Activated T-cell treated with anti-CD3 and anti-CD28 coated beads, Interleukin-2, amount 50 U/mL, for 4 hours (primary cell): Measurements from ENCODE around the gene USP3. TPM values are rescaled to one million over a fixed set of nuclear protein-coding genes. Genes with fewer than 3 reads are reported as not detected.
A peak's percentile ranks its signal among the peaks of the same experiment; 100 is the strongest.
"Not testable (repeated sequence)": the region's sequence is repeated elsewhere in the genome, so short reads cannot be mapped to it uniquely, and the experiment has no call there.

ENCODE experiments used
- ATAC-seq, 2 donors: fragments of 200-7000 bp; cut with Tn5 transposase; one replicate each; pipeline ENCODE4 v1.10.0; 2021
- DNase-seq: peaks from one replicate; pipeline ENCODE4 v3.0.0-alpha.2; 2020
- H3K27me3 Mint-ChIP-seq: one replicate; pipeline ENCODE4 v1.8.0; 2021; ENCODE audit warnings: low read depth, mixed read lengths
- H3K36me3 Mint-ChIP-seq: one replicate; pipeline ENCODE4 v1.8.0; 2022; ENCODE audit warnings: mixed read lengths; ENCODE audit not compliant: insufficient read depth
- H3K4me1 Mint-ChIP-seq: one replicate; pipeline ENCODE4 v1.8.0; 2021; ENCODE audit warnings: low read depth, mixed read lengths
- H3K4me3 Mint-ChIP-seq: one replicate; pipeline ENCODE4 v1.8.0; 2021; ENCODE audit warnings: mild to moderate bottlenecking, moderate library complexity, mixed read lengths
- H3K9me3 Mint-ChIP-seq: one replicate; pipeline ENCODE4 v1.8.0; 2021; ENCODE audit warnings: mixed read lengths
- total RNA-seq, 3 donors: library from RNA; stranded (reverse); gene quantifications; one replicate each; pipeline ENCODE4 v1.2.1, GENCODE V29; 2021

Gene USP3
- total RNA-seq, 3 donors from 2014 or later, result 34.2 to 40.9 (median 35.5) TPM

DNA sequence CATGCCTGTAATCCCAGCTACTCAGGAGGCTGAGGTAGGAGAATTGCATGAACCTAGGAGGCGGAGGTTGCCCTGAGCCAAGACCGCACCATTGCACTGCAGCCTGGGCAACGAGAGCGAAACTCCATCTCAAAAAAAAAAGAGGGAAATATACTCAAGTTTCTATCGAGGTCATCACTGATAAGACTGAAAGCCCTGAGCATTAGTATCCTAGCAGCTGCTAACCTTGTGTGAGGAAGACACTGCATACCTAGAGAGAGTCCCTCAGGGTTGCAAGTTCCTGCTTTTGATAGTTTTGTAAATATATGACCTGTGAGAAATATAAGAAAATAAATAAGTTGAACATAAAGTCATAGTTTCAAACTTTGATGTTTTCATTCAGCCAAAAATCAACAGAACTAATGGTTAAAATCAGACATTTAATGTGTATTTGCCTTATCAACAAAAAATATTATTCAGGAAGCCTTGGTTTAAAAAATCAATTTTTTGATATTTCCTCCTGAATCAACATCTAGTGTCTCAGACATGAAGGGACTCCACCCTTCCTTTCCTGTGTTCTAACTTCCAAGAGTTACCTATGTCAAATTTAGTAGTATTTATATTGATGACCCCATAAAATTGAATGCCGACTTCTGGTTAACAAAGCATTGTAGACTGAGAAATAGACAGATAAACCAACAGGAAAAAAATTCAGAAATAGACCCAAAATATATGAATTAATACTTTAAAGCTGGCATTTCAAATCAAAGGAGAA is 19.8 kb upstream of the USP3 start:
- no peaks in the 10 kb centered on the region for H3K36me3 Mint-ChIP-seq
- no peak for DNase-seq
- H3K4me3 Mint-ChIP-seq, result peak overlapping the region; percentile 24
- no peaks in the 10 kb centered on the region for H3K27me3 Mint-ChIP-seq
- H3K4me1 Mint-ChIP-seq, result peaks cover 77% of the 10 kb centered on the region
- ATAC-seq, result no peak
- H3K9me3 Mint-ChIP-seq, result no peaks in the 10 kb centered on the region

DNA sequence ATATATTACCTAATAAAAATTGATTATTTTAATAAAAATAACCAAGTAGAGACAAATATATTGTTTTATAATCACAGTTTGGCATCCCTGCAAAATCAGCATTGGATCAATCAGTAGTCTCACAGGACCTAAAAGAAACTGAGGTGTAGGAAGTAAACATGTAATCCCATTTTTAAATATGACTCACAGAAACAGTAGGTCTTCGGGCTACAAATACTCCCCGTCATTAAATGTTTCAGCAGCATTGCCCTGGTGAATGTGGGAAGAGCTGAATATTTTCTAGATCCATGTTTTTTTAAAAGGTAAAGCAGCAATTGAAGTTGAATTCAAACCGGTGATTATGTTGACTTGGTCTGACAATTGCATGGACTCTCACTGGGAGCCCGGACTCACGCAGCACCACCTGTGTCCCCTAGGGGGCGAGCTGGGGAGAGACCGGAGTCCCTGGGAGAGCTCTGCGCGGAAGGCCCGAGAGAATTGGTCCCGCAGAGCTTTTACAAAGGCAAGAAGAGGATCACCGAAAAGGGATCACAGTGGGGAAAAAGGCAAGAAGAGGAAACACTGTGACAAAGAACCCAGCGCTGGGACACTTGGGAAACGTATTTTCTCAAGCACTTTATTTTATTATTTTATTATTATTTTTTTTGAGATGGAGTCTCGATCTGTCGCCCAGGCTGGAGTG is 17.2 kb upstream of the USP3 start:
- DNase-seq (peak; percentile 92), ATAC-seq (peak; percentile 86 to 92)
- no peaks in the 10 kb centered on the region for H3K9me3 Mint-ChIP-seq
- no peaks in the 10 kb centered on the region for H3K36me3 Mint-ChIP-seq
- peak overlapping the region; percentile 29 for H3K4me3 Mint-ChIP-seq
- H3K4me1 Mint-ChIP-seq, result peaks cover 65% of the 10 kb centered on the region
- H3K27me3 Mint-ChIP-seq, result no peaks in the 10 kb centered on the region

GRCh38 chr15:63487758-63488397 is 16.5 kb upstream of the USP3 start:
- not testable (repeated sequence) for H3K4me3 Mint-ChIP-seq, DNase-seq, H3K36me3 Mint-ChIP-seq, H3K9me3 Mint-ChIP-seq, H3K27me3 Mint-ChIP-seq, ATAC-seq
- H3K4me1 Mint-ChIP-seq, result peaks cover 66% of the 10 kb centered on the region

- Mint-ChIP-seq H3K36me3 (no peaks in the 10 kb centered on the region), H3K4me3 (no peak overlapping the region)
- ATAC-seq, result no peak
Measured at GRCh38 chr15:63488398-63488960, 15.9 kb upstream of the USP3 start.

DNA sequence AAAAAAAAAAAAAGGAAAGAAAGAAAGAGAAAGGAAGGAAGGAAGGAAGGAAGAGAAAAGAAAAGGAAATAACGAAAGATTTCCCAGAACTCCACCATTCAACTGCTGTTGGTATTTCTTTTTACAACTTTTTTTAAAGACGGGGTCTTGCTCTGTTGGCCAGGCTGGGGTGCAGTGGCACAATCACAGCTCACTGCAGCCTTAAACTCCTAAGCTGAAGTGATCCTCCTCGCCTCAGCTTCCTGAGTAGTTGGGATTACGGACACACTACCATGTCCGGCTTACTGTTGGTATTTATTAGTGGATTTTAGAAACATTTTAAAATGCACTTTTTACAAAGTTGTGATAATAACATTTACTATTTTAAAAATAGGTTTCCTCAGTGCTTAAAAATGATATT is 15.0 kb upstream of the USP3 start:
- ATAC-seq (no peak), DNase-seq (no peak)
- no peaks in the 10 kb centered on the region for H3K9me3 Mint-ChIP-seq
- no peaks in the 10 kb centered on the region for H3K36me3 Mint-ChIP-seq
- no peaks in the 10 kb centered on the region for H3K27me3 Mint-ChIP-seq
- H3K4me3 Mint-ChIP-seq, result no peak overlapping the region
- peaks cover 67% of the 10 kb centered on the region for H3K4me1 Mint-ChIP-seq

More at GRCh38 chr15:63488398-63488960, 15.9 kb upstream of the USP3 start:
- H3K27me3 Mint-ChIP-seq, result no peaks in the 10 kb centered on the region
- DNase-seq, result no peak
- H3K9me3 Mint-ChIP-seq, result no peaks in the 10 kb centered on the region
- peaks cover 67% of the 10 kb centered on the region for H3K4me1 Mint-ChIP-seq

- H3K27me3 Mint-ChIP-seq, result no peaks in the 10 kb centered on the region
- DNase-seq (no peak), ATAC-seq (no peak)
- peaks cover 66% of the 10 kb centered on the region for H3K4me1 Mint-ChIP-seq
- H3K36me3 Mint-ChIP-seq, result no peaks in the 10 kb centered on the region
- no peaks in the 10 kb centered on the region for H3K9me3 Mint-ChIP-seq
- H3K4me3 Mint-ChIP-seq, result no peak overlapping the region
Measured at GRCh38 chr15:63490345-63491034, 13.9 kb upstream of the USP3 start.

DNA sequence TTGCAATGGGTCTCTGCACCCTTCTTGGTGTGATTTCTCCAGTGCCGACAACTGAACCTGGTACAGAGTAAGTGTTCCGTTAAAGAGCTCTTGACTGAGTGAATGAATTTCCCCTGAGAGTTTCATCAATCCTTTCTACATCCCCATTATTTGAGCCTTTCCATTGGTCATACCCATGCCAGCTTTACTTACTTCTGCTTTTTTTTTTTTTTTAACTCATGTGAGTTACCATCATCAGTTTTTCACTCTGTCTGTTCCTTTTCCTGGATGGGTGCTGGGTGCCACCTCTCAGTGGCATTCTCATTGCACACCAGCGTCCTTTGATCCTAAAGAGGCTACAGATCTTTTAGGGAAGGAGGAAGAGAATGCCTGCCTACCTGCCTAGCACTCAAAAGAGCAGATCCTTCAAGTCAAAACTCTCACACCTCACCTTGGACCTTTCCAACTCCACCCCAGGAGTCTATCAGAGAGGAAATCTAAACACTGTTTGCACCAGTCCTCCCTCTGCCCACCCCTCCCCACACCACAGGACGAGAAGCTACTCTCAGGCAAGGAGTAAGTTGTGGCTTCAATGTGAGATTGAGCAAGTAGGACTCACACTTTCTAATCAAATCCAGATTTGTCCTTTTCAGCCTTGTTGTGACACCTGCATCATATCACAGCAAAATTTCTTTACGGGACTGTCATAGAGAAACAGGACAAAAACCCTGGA is 13.1 kb upstream of the USP3 start:
- ATAC-seq (no peak), DNase-seq (no peak)
- H3K27me3 Mint-ChIP-seq, result no peaks in the 10 kb centered on the region
- no peak overlapping the region for H3K4me3 Mint-ChIP-seq
- H3K4me1 Mint-ChIP-seq, result peaks cover 67% of the 10 kb centered on the region
- H3K36me3 Mint-ChIP-seq, result no peaks in the 10 kb centered on the region
- no peaks in the 10 kb centered on the region for H3K9me3 Mint-ChIP-seq

DNA sequence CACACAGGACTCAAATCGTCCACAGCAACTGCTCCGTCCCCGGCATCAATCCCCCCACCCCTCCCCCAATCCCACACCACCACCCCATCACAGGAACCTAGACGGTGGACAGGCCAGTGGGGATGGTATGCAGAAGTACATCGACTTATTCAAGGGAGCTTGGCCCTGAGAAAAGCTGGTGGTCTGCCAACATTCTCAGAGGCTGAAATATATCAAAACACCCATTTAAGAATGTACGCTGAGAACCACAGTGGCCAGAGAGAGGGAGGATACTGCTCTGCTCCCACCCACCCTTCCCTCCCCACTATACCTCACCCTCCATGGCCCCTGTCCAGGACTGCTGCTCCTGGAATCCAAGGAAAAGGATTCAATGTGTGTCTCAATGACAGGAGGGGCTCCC is 12.4 kb upstream of the USP3 start:
- Mint-ChIP-seq H3K9me3 (no peaks in the 10 kb centered on the region), H3K27me3 (no peaks in the 10 kb centered on the region), H3K4me1 (peaks cover 61% of the 10 kb centered on the region), H3K4me3 (no peak overlapping the region), H3K36me3 (no peaks in the 10 kb centered on the region)
- DNase-seq, result no peak
- ATAC-seq, result no peak

DNA sequence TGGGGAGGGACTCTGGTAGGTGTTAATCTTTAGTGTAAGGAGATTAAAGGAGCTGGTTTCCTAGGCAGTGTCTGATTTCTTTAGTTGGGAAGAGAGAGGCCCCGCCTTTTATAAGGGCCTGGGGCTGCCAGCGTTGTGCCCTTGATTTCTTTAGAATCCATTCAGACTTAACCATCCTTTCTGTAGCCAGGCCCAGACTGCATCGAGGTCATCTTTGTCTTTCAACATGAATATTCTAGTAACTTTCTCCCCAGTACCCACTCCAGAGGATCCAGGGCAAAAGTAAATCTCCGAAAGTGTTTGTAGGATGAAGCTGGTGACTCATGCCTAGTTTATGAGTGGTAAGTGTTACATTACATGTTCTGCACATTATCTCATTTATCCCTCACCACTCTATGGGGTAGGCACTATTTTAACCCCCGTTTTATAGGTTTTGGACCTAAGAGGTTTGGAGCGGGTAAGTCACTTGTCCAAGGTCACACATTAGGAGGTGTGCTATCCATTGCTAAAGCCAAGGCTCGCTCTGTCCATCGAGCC is 11.8 kb upstream of the USP3 start:
- no peaks in the 10 kb centered on the region for H3K9me3 Mint-ChIP-seq
- H3K36me3 Mint-ChIP-seq, result no peaks in the 10 kb centered on the region
- no peaks in the 10 kb centered on the region for H3K27me3 Mint-ChIP-seq
- H3K4me1 Mint-ChIP-seq, result peaks cover 57% of the 10 kb centered on the region
- no peak overlapping the region for H3K4me3 Mint-ChIP-seq
- no peak for DNase-seq
- no peak for ATAC-seq

- DNase-seq, result no peak
- H3K36me3 Mint-ChIP-seq, result no peaks in the 10 kb centered on the region
Measured at GRCh38 chr15:63493436-63493835, 11.0 kb upstream of the USP3 start.

DNA sequence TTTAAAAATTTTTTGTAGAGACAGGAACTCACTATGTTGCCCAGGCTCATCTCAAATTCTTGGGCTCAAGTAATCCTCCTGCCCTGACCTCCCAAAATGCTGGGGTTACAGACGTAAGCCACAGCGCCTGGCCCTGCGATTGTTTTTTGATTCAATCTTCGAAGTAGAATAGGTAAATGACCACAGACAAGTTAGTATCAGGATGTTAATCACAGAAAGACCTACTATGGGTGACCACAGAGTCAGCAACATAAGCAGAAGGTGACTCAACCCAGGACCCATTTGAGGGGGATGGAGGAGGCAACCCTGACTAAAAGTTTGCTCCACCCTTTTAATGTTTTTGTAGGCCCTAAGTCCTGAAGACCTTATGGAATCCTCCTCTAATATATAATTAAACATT is 10.0 kb upstream of the USP3 start:
- ATAC-seq (peak; percentile 17 to 36), DNase-seq (no peak)
- Mint-ChIP-seq H3K9me3 (no peaks in the 10 kb centered on the region), H3K4me3 (no peak overlapping the region), H3K36me3 (no peaks in the 10 kb centered on the region), H3K27me3 (no peaks in the 10 kb centered on the region), H3K4me1 (peaks cover 60% of the 10 kb centered on the region)

More at GRCh38 chr15:63493436-63493835, 11.0 kb upstream of the USP3 start:
- Mint-ChIP-seq H3K27me3 (no peaks in the 10 kb centered on the region), H3K4me3 (no peak overlapping the region), H3K4me1 (peaks cover 54% of the 10 kb centered on the region), H3K9me3 (no peaks in the 10 kb centered on the region)
- ATAC-seq, result no peak

DNA sequence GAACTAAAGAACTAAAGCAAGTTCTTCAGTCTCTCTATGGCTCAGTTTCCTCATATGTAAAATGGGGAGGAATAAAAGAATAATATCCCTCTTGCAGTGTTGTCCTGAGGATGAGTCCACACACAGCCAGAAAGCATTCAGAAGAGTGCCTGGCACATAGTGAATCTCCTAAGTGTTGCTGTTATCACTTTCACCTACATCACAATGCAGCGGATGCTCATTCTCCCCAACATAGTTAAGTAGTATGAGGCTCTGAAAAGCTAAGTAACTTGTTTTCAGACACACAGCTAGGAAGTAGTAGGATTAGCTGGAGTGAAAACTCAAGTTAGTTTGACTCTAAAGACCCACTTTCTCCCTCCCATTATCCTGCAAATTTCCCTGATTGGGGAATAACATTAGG is 9.1 kb upstream of the USP3 start:
- H3K4me1 Mint-ChIP-seq, result peaks cover 67% of the 10 kb centered on the region
- H3K27me3 Mint-ChIP-seq, result no peaks in the 10 kb centered on the region
- ATAC-seq (peak in 1 of 2 donors; percentile 25), DNase-seq (no peak)
- H3K36me3 Mint-ChIP-seq, result no peaks in the 10 kb centered on the region
- peak overlapping the region; percentile 2 for H3K4me3 Mint-ChIP-seq
- H3K9me3 Mint-ChIP-seq, result no peaks in the 10 kb centered on the region

DNA sequence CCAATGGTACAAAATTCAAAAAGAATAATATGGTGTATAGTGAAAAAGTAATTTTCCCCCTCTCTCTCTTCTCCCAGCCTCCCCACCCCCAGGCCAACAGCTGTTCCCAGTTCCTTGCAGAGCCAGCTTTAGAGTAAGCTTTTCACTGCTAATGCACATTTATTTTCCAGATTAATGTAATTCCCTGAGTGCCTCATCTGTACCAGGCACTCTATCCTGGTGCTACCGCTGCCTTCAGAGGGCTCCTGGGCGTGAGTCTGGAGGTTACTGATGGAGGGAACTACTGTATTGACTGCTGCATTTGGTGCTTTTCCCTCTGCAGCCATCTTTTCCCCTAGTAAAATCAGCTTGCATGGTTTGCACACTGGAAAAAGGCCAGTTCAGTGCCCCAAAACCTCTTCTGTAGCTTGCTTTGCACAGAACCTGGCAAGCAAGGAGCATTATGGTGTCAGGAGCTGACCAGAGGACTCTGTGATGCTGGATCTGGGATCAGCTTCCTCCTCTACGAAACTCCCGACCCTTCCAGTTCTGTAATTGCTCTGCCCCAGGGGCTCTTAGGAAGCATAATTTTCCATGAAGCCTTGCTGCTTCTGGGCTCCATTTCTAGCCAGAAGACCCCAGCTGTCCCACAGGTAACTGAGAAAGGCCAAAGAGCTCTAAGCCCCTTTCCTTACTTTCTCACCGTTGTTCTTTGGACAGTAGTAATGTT is 8.5 kb upstream of the USP3 start:
- Mint-ChIP-seq H3K9me3 (no peaks in the 10 kb centered on the region), H3K4me3 (no peak overlapping the region), H3K27me3 (no peaks in the 10 kb centered on the region), H3K36me3 (no peaks in the 10 kb centered on the region), H3K4me1 (peaks cover 68% of the 10 kb centered on the region)
- DNase-seq, result no peak
- ATAC-seq, result no peak
